Prostate gland (tissue), 2 donors: Measurements from ENCODE around the gene KCNN3. TPM values are rescaled to one million over a fixed set of nuclear protein-coding genes. Genes with fewer than 3 reads are reported as not detected.
"Not testable (repeated sequence)": the region's sequence is repeated elsewhere in the genome, so short reads cannot be mapped to it uniquely, and the experiment has no call there.

Source experiments
- DNase-seq: peaks from one replicate; pipeline ENCODE4 v3.0.0-alpha.2; 2019; ENCODE audit warnings: low spot score
- H3K27ac ChIP-seq, 2 donors: fragments of 200-600 bp; sonication (generic); 2 replicates each; pipeline ENCODE4 v1.5.1; 2017 to 2019
- H3K27me3 ChIP-seq: fragments of 200-600 bp; sonication (generic); replicated peaks from 2 replicates; pipeline ENCODE4 v1.5.1; 2019; ENCODE audit not compliant: insufficient read depth
- H3K36me3 ChIP-seq, 2 donors: fragments of 200-600 bp; sonication (generic); 1 replicate in 1 of 2; 2 replicates in 1 of 2; pipeline versions ENCODE4 v1.5.1 to v1.8.1; 2017 to 2019
- H3K4me1 ChIP-seq: fragments of 200-600 bp; sonication (generic); replicated peaks from 2 replicates; pipeline ENCODE4 v1.5.1; 2019
- H3K4me3 ChIP-seq, 2 donors: fragments of 200-600 bp; sonication (generic); 2 replicates each; pipeline ENCODE4 v1.5.1; 2017 to 2019
- H3K9me3 ChIP-seq: fragments of 200-600 bp; sonication (generic); 2 replicates; pipeline ENCODE4 v1.5.1; 2017
- POLR2A ChIP-seq: fragments of 450-650 bp; IDR thresholded peaks from one replicate; pipeline ENCODE4 v1.6.1; 2016; ENCODE audit warnings: antibody characterized with exemption, mild to moderate bottlenecking
- POLR2AphosphoS5 ChIP-seq: sonication (generic); formaldehyde crosslinking; IDR thresholded peaks from one replicate; pipeline ENCODE4 v1.6.1; 2017; ENCODE audit warnings: antibody characterized with exemption
- WGBS: methylation state at CpG from one replicate; pipeline ENCODE4 v1.1.5; 2018; 5-methylcytosine and 5-hydroxymethylcytosine counted together
- intact Hi-C: fragments of 100-400 bp; cut with DNase I; formaldehyde crosslinking; loops from one replicate; pipeline ENCODE4 v1.14.2; 2022
- total RNA-seq, 2 donors: library from RNA; depleted of rRNA; stranded (reverse); fragments of >200 nt; gene quantifications; one replicate each; pipeline ENCODE4 v1.1.0, GENCODE V29; 2016
- TF ChIP-seq, protein P1 (sequence below), 4 experiments: fragments of 200-600 bp in 2 of 4; fragments of 450-650 bp in 2 of 4; sonication (generic) in 2 of 4; IDR thresholded peaks; 1 replicate in 3 of 4; 2 replicates in 1 of 4; pipeline ENCODE4 v1.5.1; 2016 to 2019; ENCODE audit warnings: antibody characterized with exemption in 4 of 4, mild to moderate bottlenecking in 2 of 4, moderate library complexity in 2 of 4

Gene KCNN3
- total RNA-seq, 2 donors from 2014 or later = 1.2 to 3.0 TPM

DNA sequence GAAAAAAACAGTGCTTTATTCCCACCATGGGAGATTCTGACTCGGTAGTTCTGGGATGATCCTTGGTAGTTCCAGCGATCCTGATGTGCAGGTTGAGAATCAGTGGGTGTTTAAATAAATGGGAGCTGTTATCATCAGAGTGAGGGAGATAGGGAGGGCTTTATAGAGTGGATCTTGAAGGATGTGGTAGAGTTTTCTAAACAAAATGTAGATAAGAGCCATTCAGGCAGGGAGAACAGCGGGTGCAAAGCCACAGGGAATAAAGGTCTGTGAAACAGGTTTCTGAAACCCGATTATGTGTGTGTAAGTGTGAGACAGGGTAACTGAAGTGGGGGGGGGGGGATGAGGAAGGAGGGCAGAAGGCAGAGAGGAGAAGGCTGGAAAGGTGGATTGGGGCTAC, 186.3 kb downstream of the KCNN3 start:
- Histone ChIP-seq H3K4me3 (no peak overlapping the region), H3K27ac (no peak overlapping the region), H3K36me3 (no peaks in the 10 kb centered on the region), H3K27me3 (no peaks in the 10 kb centered on the region), H3K4me1 (no peaks in the 10 kb centered on the region), H3K9me3 (no peaks in the 10 kb centered on the region)
- WGBS = 50% methylated on average over 4 of the region's 4 CpGs
- intact Hi-C loops = no loop called here
- no peak for DNase-seq
- TF ChIP-seq, protein P1, sequence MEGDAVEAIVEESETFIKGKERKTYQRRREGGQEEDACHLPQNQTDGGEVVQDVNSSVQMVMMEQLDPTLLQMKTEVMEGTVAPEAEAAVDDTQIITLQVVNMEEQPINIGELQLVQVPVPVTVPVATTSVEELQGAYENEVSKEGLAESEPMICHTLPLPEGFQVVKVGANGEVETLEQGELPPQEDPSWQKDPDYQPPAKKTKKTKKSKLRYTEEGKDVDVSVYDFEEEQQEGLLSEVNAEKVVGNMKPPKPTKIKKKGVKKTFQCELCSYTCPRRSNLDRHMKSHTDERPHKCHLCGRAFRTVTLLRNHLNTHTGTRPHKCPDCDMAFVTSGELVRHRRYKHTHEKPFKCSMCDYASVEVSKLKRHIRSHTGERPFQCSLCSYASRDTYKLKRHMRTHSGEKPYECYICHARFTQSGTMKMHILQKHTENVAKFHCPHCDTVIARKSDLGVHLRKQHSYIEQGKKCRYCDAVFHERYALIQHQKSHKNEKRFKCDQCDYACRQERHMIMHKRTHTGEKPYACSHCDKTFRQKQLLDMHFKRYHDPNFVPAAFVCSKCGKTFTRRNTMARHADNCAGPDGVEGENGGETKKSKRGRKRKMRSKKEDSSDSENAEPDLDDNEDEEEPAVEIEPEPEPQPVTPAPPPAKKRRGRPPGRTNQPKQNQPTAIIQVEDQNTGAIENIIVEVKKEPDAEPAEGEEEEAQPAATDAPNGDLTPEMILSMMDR (IDR thresholded peaks at IDR 0.05) = no peak
- TF ChIP-seq POLR2A (no peak), POLR2AphosphoS5 (no peak)

DNA sequence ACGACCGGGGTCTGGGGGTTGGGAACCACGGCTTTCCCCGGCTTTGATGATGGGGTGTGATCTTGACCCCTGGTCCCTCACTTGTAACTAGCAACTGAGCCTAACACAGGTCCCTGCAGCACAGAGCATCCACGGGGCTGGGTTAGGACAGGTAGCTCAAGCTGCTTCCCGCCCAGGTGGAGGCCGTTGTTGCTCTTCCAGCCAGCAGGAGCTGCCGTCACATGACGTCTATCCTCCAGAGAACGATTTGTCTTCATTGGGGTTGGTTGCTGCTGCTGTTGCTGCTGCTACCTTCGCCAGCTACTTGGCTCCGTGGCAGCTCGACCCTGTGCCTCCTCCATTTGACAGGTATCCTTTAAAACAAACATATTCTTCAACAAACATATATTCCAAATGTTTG, 187.8 kb downstream of the KCNN3 start:
- Histone ChIP-seq H3K36me3 (no peaks in the 10 kb centered on the region), H3K27ac (no peak overlapping the region), H3K27me3 (no peaks in the 10 kb centered on the region), H3K4me1 (no peaks in the 10 kb centered on the region), H3K4me3 (no peak overlapping the region), H3K9me3 (no peaks in the 10 kb centered on the region)
- TF ChIP-seq, protein P1 (IDR thresholded peaks at IDR 0.05) = no peak
- TF ChIP-seq POLR2AphosphoS5 = no peak
- no peak for TF ChIP-seq POLR2A
- no peak for DNase-seq
- 58% methylated on average over 13 of the region's 13 CpGs for WGBS
- intact Hi-C loops = no loop called here

DNA sequence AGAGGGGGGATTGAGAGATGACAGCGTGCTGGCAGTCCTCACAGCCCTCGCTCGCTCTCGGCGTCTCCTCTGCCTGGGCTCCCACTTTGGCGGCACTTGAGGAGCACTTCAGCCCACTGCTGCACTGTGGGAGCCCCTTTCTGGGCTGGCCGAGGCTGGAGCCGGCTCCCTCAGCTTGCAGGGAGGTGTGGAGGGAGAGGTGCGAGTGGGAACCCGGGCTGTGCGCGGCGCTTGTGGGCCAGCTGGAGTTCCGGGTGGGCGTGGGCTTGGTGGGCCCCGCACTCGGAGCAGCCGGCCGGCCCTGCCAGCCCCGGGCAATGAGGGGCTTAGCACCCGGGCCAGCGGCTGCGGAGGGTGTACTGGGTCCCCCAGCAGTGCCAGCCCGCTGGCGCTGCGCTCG, 192.2 kb downstream of the KCNN3 start:
- DNase-seq, H3K4me1 ChIP-seq, H3K36me3 ChIP-seq, H3K9me3 ChIP-seq, H3K27me3 ChIP-seq, H3K27ac ChIP-seq, H3K4me3 ChIP-seq, intact Hi-C loops: not testable (repeated sequence)
- 90% methylated on average over 11 of the region's 27 CpGs for WGBS

DNA sequence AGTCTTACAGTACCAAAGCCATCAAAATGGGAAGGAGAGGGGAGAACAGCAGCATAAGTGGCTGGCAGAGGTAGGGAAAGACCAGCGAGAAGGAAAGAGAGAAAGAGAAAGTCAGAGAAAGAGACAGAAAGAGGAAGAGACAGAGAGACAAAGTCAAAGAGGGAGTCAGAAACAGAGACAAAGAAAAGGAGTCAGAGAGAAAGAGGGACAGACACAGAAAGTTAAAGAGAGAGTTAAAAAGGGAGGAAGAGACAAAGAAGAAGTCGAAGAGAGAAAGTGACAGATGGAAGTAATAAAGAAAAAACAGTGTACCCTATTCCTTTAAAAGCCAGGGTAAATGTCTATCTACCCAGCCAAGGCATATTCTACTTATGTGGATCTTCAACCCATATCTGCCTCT, 193.2 kb downstream of the KCNN3 start:
- H3K27ac ChIP-seq, H3K4me3 ChIP-seq, H3K4me1 ChIP-seq, H3K27me3 ChIP-seq, H3K36me3 ChIP-seq, DNase-seq, H3K9me3 ChIP-seq, intact Hi-C loops: not testable (repeated sequence)
- WGBS = 61% methylated on average over 2 of the region's 2 CpGs

DNA sequence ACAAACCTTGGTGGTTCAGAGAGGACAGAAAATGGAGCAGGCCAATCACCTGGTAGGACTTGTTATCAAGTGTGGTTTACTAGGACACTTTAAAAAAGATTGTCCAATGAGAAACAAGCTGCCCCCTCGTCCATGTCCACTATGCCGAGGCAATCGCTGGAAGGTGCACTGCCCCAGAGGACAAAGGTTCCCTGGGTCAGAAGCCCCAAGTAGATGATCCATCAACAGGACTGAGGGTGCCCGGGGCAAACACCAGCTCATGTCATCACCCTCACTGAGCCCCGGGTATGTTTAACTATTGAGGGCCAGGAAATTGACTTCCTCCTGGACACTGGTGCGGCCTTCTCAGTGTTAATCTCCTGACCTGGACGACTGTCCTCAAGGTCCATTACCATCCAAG, 195.6 kb downstream of the KCNN3 start:
- H3K4me1 ChIP-seq, H3K9me3 ChIP-seq, H3K4me3 ChIP-seq, H3K27me3 ChIP-seq, H3K27ac ChIP-seq, intact Hi-C loops, H3K36me3 ChIP-seq, DNase-seq: not testable (repeated sequence)
- 74% methylated on average over 7 of the region's 7 CpGs for WGBS

DNA sequence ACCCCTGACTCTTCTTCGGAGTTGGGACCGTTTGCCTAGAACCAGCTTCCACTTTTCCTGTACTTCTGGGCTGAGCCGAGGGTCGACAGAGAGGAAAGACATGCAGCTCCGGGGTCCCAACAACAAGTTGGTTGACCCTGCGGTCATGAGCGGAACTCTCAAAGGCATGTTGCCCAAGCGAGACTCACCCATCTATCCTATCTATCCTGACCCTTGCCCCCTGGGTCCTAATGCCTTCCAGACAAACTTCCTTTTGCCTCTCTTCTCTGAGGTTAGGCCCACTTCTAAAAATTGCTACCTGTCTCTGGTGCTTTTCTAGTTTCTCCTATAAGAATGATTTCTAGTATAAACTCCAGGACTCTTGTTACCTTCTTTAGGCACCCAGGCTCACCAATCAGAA, 197.8 kb downstream of the KCNN3 start:
- intact Hi-C loops = not testable (repeated sequence)

DNA sequence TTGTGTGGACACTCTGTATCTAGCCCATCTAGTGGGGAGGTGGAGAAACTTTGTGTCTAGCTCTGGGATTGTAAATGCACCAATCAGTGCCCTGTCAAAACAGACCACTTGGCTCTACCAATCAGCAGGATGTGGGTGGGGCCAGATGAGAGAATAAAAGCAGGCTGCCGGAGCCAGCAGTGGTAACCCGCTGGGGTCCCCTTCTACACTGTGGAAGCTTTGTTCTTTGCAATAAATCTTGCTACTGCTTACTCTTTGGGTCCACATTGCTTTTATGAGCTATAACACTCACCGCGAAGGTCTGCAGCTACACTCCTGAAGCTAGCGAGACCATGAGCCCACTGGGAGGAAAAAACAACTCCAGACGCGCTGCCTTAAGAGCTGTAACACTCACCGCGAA, 198.7 kb downstream of the KCNN3 start:
- H3K4me1 ChIP-seq, DNase-seq, H3K36me3 ChIP-seq, H3K4me3 ChIP-seq, H3K27ac ChIP-seq, H3K27me3 ChIP-seq, H3K9me3 ChIP-seq, intact Hi-C loops: not testable (repeated sequence)
- 51% methylated on average over 9 of the region's 9 CpGs for WGBS

More for the DNA sequence above, 197.8 kb downstream of the KCNN3 start:
- not testable (repeated sequence) for DNase-seq, H3K4me3 ChIP-seq, H3K4me1 ChIP-seq, H3K27me3 ChIP-seq, H3K27ac ChIP-seq, H3K9me3 ChIP-seq, H3K36me3 ChIP-seq
- WGBS = 92% methylated on average over 8 of the region's 8 CpGs

DNA sequence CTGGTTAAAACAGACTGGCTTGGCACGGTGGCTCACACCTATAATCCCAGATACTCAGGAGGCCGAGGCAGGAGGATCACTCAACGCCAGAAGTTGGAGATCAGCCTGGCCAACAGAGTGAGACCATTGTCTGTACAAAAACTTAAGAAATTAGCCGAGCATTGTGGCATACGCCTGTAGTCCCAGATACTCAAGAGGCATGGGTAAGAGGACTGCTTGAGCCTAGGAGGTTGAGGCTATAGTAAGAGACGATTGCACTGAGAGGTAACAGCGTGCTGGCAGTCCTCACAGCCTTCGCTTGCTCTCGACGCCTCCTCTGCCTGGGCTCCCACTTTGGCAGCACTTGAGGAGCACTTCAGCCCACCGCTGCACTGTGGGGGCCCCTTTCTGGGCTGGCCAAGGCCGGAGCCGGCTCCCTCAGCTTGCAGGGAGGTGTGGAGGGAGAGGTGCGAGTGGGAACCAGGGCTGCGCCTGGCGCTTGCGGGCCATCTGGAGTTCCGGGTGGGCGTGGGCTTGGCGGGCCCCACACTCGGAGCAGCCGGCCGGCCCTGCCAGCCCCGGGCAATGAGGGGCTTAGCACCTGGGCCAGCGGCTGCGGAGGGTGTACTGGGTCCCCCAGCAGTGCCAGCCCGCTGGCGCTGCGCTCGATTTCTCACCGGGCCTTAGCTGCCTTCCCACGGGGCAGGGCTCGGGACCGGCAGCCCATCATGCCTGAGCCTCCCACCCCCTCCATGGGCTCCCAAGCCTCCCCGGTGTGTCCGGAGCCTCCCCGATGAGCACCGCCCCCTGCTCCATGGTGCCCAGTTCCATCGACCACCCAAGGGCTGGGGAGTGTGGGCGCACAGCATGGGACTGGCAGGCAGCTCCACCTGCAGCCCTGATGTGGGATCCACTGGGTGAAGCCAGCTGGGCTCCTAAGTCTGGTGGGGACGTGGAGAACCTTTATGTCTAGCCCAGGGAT, 199.5 kb downstream of the KCNN3 start:
- H3K36me3 ChIP-seq, intact Hi-C loops, DNase-seq, H3K27me3 ChIP-seq, H3K4me3 ChIP-seq, H3K27ac ChIP-seq, H3K9me3 ChIP-seq, H3K4me1 ChIP-seq: not testable (repeated sequence)
- 91% methylated on average over 40 of the region's 41 CpGs for WGBS
